Measurements from ENCODE around the gene ZNF672.
"Not testable (repeated sequence)": the region's sequence is repeated elsewhere in the genome, so short reads cannot be mapped to it uniquely, and the experiment has no call there.

The ZNF672 gene

DNA sequence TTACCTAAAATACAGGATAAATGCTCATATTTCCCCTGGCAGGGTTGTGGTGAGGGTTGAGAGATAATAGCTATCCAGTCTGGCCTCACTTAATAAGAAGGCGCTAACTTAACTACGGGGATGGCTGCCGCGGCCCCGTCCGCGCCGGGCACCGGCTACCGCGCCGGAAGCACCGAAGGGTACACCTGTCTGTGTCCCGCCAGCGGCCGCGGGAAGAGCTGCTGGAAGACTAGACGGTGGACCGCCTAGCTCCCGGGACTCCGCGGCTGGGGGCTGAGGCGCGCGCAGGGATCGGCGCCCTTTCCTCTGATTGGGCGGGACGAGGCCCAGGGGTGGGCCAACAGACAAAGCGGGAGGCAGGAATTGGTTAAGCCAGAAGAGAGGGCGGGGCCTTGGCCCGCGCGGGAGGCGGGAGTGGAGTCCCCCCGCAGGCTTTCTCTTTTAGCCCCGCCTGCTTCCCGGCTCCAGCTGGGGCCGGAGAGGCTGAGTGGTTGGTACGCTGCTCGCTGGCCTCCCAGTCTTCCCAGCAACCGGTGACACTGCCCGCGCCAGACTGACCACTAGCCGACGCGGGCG, at the start of gene ZNF672:
Gene ZNF672 (plus strand): TSS at position 444 of the 576 bp plus-strand sequence. CDS start 9,051 bp downstream, outside the sequence.
- peak; percentile 91 for DNase-seq

DNA sequence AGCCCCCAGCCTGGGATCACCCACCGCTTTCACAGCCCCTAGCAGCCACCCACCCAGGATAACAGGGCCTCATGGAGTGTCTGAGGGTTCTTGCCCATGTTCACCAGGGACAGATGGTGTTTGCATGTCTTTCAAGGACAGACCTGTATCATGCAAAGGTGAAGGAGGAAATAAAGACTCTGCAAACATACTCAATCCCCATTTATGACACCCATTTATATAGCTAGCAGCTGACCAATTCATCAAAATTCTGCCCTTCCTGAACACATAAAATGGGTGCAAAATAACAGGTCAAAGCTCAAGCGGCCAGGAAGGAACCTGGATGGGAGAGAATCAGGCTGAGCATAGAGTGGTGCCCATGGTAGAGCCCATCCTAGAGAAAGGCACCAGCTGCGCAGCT, 49.7 kb upstream of the ZNF672 start:
- no peak for DNase-seq

DNA sequence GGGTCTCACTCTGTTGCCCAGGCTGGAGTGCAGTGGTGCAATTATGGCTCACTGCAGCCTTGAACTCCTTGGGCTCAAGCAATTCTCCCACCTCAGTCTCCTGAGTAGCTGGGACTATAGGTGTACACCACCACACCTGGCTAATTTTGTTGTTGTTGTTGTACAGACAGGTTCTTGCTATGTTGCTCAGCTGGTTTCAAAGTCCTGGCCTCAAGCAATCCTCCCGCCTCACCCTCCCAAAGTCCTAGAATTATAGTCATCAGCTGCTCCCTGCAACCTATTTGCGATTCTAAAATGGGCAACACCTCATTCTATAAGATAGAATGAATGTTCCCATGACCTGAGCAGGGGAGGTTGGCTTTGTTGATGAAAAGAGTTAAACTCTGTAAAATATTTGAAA, 48.7 kb upstream of the ZNF672 start:
- not testable (repeated sequence) for DNase-seq

DNA sequence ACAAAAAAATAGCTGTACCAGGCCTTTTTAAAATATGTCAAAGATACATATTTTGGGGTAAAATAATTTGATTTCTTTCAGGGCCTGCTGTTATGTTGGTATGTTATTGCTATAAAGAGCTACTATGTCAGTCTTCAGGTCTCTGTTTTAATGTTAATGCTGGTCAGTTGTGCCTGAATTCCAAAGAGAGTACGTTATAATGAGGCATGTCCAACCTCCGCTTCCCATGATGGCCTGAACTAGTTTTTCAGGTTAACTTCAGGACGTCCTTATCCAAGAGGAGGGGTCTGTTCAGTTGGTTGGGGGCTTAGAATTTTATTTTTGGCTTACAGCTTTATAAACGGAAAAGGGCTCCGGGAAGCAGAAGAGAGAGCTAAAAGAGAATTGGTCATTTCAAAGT, 47.6 kb upstream of the ZNF672 start:
- no peak for DNase-seq

DNA sequence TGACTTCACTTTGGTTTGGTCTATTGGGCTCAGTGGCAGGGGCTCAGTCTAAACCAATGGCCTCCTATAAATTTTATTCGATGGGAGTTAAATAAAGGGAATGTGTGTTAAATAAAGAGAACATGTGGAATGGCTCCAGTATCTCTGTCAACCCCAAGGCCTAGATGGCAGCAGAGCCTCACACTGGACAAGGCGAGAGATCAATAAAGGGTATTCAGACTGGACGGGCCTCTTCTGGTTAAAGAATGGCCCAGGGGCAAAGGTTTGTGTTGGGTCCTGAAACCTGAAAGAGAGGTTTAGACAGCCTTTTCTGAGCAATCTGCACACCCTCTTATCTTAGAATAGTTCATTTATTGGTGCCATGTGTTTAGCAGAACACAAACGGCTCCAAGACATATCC, 47.0 kb upstream of the ZNF672 start:
- no peak for DNase-seq

DNA sequence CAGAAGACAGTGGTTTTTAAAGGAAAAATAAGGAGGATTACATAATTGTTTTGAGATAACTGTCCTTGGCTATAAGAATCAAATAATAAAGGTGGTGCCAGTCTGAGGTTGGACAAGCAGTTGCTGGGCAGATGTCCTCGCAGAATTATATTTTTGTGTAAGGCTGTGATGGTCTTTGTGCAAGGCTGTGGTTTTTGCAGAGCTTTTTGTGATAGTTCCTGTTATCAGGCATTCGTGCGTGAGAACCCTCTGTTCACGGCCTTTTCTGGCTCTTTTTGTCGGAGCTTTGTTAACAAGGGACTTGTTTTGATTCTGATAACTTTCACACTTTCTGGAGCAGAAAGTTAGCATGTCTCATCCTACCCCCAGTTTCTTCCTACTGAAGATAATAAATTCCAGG, 45.7 kb upstream of the ZNF672 start:
- DNase-seq = no peak

DNA sequence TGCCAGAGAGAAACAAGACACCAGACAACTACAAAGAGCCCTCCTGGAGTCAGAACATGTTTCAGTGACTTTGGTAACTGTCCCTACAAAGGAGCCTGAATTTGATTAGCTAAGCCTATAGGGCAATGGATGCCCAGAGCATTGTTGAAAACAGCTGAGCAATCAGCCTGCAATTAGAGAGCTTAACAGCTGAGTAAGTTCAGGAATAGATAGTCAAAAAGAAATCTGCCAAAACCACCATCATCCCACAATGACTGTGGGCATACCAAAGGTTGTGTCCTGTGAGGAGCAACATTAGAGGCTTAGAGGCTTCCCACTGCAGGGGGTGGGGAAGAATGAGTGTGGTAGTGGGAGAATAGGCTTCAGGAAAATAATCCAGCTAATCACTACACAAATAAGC, 44.4 kb upstream of the ZNF672 start:
- no peak for DNase-seq

DNA sequence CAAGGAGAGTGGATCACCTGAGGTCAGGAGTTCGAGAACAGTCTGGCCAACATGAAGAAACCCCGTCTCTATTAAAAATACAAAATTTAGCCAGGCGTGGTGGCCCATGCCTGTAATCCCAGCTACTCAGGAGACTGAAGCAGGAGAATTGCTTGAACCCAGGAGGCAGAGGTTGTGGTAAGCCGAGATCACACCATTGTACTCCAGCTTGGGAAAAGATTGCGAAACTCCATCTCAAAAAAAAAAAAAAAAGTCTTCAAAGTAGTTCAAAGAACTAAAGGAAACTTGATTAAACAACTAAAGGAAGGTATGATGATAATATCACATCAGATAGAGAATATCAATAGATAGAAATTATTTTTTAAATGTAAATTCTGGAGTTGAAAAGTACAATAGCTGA, 43.4 kb upstream of the ZNF672 start:
- DNase-seq = not testable (repeated sequence)

DNA sequence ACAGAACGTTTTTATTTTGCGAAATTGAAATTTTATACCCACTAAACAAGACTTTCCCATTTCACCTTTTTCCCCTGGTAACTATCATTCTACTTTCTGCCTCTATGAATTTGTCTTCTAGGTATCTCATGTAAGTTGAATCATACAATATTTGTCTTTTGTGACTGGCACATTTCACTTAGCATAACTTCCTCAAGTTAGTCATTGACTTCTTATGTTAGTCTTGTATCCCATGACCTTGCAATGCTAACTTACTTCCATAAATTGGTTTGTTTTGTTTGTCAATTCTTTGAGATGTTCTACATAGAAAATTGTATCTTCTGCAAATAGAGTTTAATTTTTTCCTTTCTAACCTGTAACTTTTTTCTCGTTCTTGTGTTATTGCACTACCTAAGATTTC, 39.2 kb upstream of the ZNF672 start:
- DNase-seq = no peak

DNA sequence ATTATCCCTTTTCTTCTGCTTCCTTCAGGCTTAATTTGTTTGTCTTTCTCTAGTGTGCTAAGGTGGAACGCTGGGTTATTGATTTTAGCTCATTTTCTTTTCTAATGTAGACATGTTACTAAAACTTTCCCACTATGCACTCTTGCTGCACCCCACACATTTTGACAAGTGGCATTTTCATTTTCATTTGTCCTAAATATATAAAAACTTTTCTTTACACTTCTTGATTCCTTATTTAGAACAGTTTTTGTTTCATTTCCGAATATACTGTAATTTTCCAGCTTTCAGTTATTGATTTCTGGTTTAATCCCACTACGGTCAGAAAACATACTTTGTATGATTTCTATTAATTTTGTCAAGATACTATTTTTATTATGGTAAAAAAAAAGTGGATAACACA, 37.6 kb upstream of the ZNF672 start:
- DNase-seq = no peak

DNA sequence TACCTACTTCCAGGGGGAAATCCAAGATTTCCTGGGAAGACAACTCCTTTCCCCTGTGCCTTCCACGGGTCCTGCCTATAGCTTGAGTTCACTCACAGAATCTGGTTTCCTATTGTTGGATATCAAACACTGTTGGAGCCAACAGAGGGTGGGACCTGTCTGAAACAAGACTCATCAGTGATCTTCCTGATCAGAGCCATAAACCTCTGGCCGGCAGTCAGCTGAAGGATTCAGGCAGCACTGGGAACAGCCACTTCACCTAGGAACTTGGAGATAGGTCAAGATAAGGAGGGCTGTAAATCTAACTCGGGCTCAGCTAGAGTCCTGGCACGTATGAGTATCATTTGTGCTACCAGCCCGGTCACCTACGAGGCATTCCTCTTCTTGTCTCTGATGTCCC, 35.6 kb upstream of the ZNF672 start:
- DNase-seq = no peak

DNA sequence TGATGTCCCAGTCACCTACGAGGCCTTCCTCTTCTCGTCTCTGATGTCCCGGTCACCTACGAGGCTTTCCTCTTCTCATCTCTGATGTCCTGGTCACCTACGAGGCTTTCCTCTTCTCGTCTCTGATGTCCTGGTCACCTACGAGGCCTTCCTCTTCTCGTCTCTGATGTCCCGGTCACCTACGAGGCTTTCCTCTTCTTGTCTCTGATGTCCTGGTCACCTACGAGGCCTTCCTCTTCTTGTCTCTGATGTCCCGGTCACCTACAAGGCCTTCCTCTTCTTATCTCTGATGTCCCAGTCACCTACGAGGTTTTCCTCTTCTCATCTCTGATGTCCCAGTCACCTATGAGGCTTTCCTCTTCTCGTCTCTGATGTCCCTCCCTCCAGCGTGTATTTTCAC, 34.5 kb upstream of the ZNF672 start:
- not testable (repeated sequence) for DNase-seq

DNA sequence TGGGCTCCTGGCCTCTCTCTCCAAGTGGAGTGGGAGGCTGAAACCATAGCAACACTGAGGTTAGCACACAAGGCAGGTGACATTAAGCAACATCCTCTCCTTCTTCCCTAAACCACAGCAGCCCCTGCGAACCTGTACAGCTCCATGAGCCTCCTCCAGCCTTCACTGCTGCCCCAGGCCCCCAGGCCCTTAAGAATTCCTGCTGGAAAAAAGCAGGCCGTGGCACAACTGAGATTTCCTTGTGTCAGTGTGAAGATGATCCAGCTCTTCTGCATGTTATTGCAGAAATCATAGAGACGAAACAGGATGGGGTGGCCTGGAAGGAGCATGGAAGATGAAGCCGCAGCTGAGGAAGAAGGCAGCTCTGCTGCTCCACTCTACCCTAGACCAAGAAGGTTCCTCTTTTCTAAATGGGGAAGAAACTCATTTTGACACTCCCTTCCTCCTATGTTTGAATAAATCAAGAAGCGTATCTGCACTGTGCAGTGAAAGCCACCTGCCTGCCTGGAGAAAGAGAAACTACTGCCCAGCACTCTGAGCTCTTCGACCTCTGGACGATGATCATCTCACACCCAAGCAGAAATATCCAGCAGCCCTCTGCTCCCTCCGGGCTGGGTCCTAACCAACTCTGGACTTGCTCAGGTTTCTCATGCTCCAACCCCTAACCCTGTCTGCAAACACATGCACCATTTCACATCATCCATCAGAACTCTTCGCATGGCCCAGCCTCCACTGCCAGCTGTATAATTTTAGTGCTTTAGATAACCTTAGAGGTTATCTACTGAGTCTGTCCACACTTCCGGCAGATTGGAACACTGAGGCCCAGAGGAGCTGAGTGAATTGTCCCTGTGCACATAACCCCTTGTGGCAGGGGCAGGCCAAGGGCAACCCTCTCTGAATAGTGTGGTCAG, 33.0 kb upstream of the ZNF672 start:
- no peak for DNase-seq

DNA sequence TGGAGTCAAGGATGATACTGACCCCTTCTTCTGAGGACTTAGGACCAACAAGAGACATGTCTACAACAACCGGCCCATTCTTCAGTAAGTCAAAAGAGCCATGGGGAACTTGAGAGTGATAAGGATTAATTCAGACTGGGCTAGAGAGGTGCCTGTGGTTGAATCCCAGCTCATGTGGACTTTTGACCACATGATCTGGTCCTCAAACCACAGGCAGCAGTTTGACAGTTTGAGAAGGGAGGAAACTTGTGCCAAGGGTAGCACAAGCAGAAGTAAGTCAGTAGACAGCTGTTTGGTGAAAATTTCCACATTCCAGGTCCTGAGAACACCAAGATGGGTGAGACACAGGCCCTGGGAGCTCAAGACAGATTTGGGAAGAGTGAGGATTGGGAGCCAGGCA, 32.1 kb upstream of the ZNF672 start:
- no peak for DNase-seq

DNA sequence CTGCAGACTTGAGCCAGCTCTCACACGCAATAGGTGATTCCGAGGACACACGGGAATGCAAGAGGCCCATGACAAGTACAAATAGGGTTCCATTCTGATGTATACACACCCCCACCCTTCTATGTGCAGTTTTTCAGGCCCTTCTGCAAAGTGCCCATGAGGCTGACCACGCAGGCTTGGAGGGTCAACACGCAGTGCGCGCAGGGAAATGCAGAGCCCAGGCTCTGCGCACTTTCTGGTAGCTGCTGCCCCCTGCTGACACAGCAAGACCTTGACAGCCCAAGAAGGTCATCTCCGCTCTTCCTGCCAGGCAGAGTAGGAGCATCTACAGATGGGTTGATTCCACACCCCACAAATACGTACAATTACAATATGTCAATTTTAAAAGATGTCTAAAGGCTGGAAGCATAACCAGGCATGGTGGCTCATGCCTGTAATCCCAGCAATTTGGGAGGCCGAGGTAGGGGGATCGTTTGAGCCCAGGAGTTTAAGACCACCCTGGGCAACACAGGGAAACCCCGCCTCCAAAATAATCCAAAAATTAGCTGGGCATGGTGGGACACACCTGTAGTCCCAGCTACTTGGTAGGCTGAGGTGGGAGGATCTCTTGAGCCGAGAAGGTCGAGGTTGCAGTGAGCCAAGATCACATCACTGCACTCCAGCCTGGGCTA, 30.8 kb upstream of the ZNF672 start:
- peak; percentile 57 for DNase-seq

DNA sequence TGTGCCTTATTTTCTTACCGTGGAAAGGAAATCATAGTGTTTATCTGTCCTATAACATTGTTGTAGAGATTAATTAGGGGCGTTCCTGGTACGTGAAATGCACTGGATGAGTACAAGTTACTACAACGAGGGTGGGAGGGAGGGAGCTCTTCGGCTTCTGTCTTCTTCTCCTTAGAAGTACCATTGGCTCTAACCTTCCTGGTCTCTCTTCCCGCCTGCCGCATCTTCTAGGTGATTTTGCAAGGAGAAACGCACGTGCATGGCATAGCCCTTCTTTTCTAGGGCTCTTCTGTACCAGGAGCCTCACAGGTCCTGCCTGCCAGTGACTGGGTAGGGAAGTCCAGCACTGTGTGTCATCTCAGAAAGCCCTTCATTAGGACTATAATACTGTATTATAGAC, 29.1 kb upstream of the ZNF672 start:
- DNase-seq = no peak

DNA sequence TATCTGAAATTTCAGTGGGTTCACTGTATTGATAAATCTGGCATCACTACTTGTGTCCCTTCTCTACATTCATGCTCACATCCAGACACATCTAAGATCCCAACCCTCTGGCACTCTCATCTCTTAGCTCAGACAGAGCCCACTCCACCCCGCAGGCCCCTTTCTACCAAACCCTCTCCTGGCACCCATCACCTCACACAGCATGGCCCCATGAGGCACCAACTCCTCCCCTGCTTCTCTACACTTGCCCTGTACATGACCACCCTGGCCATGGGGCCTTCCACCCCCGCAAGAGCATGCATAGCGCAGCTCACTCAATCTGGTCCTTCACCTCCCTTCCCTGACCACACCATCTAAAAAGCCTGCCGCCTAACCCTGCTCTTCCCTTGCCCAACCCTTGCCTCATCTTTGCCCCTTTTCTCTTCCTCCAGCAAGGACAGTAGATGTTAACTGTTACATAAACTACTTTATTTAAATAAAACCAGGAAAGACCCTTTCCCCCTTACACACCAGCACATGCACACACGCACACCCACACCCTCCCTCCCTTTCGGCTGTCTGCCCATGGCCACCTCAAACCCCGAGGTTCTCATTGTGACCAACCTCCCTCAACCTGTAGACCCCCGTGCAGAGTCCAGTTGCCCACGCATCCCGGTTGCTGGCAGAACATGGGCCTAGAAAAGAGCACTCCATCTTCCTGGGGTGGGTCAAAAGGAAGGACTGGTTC, 27.9 kb upstream of the ZNF672 start:
- no peak for DNase-seq

DNA sequence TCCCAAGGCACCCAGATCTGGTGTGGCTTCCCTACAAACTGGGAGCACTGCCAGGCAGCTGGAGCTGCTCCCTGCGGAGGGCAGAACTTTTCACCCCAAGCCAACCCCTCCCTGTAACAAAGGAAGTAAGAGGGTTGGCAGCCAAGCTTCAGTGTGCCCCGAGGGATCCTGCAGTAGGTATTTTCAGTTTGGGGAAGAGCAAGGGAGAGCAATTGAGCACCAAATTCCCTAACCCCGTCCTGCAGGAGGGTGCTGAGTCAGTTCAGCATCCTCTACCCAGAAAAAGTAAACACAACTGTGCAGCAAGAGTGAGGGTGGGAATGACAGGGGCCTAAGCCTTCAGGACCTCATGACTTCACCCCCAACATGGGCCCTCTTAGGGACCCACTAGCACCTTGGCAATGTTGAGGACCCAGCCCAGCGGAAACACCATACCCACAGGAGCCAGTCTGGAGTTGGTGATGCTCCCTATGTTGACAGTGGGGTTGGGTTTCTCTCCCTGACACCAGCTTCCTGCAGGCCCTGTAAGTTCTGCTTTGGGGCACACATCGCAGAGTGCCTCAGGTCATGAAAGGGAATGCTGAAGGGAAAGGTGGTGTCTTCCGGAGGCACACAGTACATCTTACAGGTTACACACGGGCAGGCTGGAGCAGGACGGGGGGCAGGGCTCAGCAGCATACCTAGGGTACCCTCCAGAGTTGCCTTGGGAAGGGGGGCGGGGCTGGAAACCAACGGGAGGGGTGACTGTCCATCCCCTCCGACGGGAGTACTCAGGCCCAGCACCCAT, 27.1 kb upstream of the ZNF672 start:
- no peak for DNase-seq

DNA sequence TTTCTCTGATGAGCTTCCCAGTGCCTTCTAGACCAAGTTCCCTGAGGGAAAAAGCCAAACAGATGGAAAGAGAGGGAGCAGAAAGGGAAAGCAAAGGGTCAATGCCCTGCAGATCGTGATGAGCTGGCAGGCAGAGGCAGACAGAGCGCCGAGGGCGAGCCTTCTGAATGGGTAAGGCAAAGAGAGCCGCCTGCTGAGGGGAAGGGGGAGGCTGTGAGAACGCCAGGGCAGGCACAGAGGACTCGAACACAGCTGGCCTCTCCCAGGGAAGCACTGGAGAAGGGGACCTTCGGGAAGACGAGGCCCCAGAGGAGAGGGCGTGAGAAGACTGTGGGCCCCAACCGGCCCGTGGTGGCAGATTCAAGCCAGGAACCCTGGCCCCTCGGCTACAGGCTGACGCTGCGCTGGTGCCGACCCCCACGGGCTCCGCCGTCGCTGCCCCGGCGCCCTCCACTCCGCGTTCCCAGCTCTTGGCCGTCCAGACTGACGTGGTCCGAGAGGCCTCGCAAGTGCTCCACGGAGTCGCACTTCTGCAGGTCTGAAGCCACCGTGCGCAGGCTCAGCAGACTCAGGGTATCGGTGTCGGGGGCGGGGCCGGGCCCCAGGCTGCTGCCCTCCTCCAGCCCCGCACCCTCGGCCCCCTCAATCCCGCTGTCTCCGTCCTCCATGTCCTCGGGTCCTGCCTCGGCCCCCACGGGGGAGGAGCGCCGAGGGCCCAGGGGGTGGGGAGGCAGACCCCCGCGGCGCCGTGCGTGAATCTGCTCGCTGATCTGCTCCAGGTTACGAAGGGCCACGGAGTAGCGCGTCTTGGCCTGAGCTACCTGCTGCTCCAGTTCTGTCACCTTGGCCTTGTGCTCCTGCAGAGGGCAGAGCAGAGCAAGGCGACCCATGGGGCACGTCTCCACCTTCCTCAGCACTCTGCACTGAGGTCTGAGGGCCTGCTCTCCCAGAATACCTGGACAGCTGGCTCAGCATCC, 26.2 kb upstream of the ZNF672 start:
- DNase-seq = no peak

DNA sequence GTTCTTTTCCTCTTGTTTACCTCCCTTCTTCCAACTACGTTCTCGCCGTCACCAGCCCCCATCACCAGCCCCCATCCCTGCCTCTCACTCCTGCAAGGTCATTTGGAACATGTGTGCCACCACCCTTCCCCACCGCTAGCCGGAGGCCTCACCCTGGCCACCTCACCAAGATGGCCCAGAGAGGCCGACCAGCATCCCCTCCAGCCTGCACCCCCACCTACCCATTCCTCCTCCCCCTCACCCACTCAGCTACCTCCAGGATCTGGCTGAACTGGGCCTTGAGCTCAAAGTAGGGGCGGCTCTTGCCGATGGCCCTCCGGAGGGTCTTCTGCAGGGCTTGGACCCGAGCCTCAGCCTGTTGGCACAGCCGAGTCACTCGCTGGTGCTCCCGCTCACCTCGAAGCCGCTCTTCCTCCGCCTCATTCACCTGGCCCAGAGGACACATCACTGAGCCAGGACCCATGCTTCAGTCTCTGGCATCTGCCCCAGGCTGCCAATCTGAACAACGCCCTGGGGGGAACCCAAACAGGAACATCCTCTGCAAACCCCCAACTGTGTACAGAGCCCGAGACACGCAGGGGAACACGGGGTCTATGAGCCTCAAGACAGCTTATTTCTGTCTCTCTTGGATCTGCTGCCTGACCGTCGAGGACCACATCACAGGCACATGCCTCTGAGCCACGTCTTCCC, 25.1 kb upstream of the ZNF672 start:
- DNase-seq = no peak

DNA sequence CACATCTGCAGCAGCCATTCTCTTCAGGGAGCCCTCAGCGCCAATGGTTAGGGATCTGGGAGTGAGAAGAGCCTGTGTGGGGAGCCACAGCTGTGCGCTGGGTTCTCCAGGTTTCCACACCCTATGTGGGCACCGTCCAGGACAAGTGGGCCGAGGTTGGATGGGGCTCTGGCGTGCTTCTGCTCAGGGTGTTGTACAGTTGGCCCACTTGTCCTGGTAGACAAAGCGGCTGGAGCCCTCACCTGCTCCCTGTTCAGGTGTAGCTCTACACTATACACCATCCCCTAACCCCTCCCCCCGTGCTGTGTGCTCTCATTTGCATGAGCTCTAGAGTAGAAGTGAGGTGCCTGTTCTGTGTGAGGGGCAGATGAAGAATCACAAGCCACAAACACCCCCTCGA, 24.5 kb upstream of the ZNF672 start:
- no peak for DNase-seq

All from activated CD4-positive, alpha-beta T cell treated with anti-CD3 and anti-CD28 coated beads, Interleukin-2, amount 50 U/mL, for 1 hour (primary cell).